MCF 10A (cell line): ENCODE data around the gene CAMSAP2. TPM values are rescaled to one million over a fixed set of nuclear protein-coding genes. Genes with fewer than 3 reads are reported as not detected.

ENCODE experiments used
- BruUV-seq: library from RNA; stranded (reverse); fragments of 400-500 nt; replicated peaks from 2 replicates; lab custom pipeline; 2021; lab: Mats Ljungman, UMichigan
- CTCF ChIA-PET: fragments of 300-600 bp; sonication (Branson Sonifier 250); formaldehyde crosslinking; extraction: SDS; loops from one replicate; lab custom pipeline; 2021; ENCODE audit warnings: antibody characterized with exemption, inconsistent platforms; lab: Yijun Ruan, JAX
- POLR2A ChIA-PET: fragments of 300-600, 350-650 bp; sonication (Branson Sonifier 250); formaldehyde crosslinking; extraction: SDS; loops from one replicate; lab custom pipeline; 2020; ENCODE audit warnings: antibody characterized with exemption, inconsistent platforms; lab: Yijun Ruan, JAX
- DNase-seq: peaks from one replicate; pipeline ENCODE4 v3.0.0-alpha.2; 2018; ENCODE audit not compliant: unreplicated experiment
- H3K27ac Mint-ChIP-seq: one replicate; pipeline ENCODE4 v1.8.0; 2022; ENCODE audit warnings: mild to moderate bottlenecking, low read depth, mixed read lengths; ENCODE audit not compliant: unreplicated experiment
- H3K27me3 Mint-ChIP-seq: one replicate; pipeline ENCODE4 v1.8.0; 2022; ENCODE audit warnings: mixed read lengths; ENCODE audit not compliant: insufficient read depth, unreplicated experiment
- H3K36me3 Mint-ChIP-seq: one replicate; pipeline ENCODE4 v1.8.0; 2022; ENCODE audit warnings: mild to moderate bottlenecking, moderate library complexity, mixed read lengths; ENCODE audit not compliant: insufficient read depth, unreplicated experiment
- H3K4me1 Mint-ChIP-seq: one replicate; pipeline ENCODE4 v1.8.0; 2022; ENCODE audit warnings: mixed read lengths; ENCODE audit not compliant: insufficient read depth, unreplicated experiment
- H3K4me3 Mint-ChIP-seq: one replicate; pipeline ENCODE4 v1.8.0; 2022; ENCODE audit warnings: mild to moderate bottlenecking, moderate library complexity, mixed read lengths; ENCODE audit not compliant: unreplicated experiment
- H3K9me3 Mint-ChIP-seq: one replicate; pipeline ENCODE4 v1.8.0; 2022; ENCODE audit warnings: mixed read lengths; ENCODE audit not compliant: unreplicated experiment
- CTCF ChIP-seq: fragments of 200-600 bp; IDR thresholded peaks from one replicate; pipeline ENCODE4 v1.8.0; 2022; ENCODE audit warnings: antibody characterized with exemption, mild to moderate bottlenecking; ENCODE audit not compliant: unreplicated experiment
- intact Hi-C: fragments of 100-400 bp; cut with micrococcal nuclease; formaldehyde crosslinking; loops from 2 replicates; pipeline ENCODE4 v1.14.1; 2022
- total RNA-seq: library from RNA; stranded (reverse); gene quantifications from 2 replicates; pipeline ENCODE4 v1.2.3, GENCODE V29; 2022

The CAMSAP2 gene
- total RNA-seq, 1 experiment from 2014 or later: 209 TPM

GRCh38 chr1:200707116-200707515 is 31.6 kb upstream of the CAMSAP2 start:
- intact Hi-C loops: no loop called here
- ChIA-PET CTCF (interaction anchor here (0.7 kb wide), 1 partner anchor 37 kb away, joined by 3 read pairs; the partner anchor contains the start of gene DDX59), POLR2A (interaction anchor here (0.6 to 0.9 kb wide), 2 partner anchors 24 to 37 kb away, joined by 3 to 4 read pairs; partner anchors contain the start of gene DDX59)
- Mint-ChIP-seq H3K27me3 (no peaks in the 10 kb centered on the region), H3K4me3 (no peak overlapping the region), H3K4me1 (peaks cover 5% of the 10 kb centered on the region), H3K36me3 (no peaks in the 10 kb centered on the region), H3K27ac (no peak overlapping the region), H3K9me3 (no peaks in the 10 kb centered on the region)
- BruUV-seq: no TSS peak
- no peak for DNase-seq
- no peak for TF ChIP-seq CTCF

GRCh38 chr1:200708161-200708560 is 30.5 kb upstream of the CAMSAP2 start:
- H3K27ac Mint-ChIP-seq: no peak overlapping the region
- H3K9me3 Mint-ChIP-seq: no peaks in the 10 kb centered on the region
- no peak for TF ChIP-seq CTCF
- H3K4me1 Mint-ChIP-seq: peaks cover 5% of the 10 kb centered on the region
- intact Hi-C loops: no loop called here
- H3K27me3 Mint-ChIP-seq: no peaks in the 10 kb centered on the region
- H3K4me3 Mint-ChIP-seq: no peak overlapping the region
- DNase-seq: no peak
- ChIA-PET POLR2A (interaction anchor here (0.6 to 1.4 kb wide), 3 partner anchors 24 to 38 kb away, joined by 3 to 5 read pairs (median 3); partner anchors contain the start of gene DDX59), CTCF (no interaction called here)
- H3K36me3 Mint-ChIP-seq: no peaks in the 10 kb centered on the region
- no TSS peak for BruUV-seq

- intact Hi-C loops: no loop called here
- no peak overlapping the region for H3K27ac Mint-ChIP-seq
- H3K36me3 Mint-ChIP-seq: no peaks in the 10 kb centered on the region
- no peak for DNase-seq
- ChIA-PET POLR2A (interaction anchor here (0.6 to 1.4 kb wide), 5 partner anchors 22 to 120 kb away, joined by 3 to 5 read pairs (median 3); partner anchors contain the start of gene DDX59), CTCF (interaction anchor here (1.0 to 1.4 kb wide), 2 partner anchors 10 to 87 kb away, joined by 3 read pairs; no protein-coding TSS in a partner anchor)
- no TSS peak for BruUV-seq
- no peak overlapping the region for H3K4me3 Mint-ChIP-seq
- peaks cover 5% of the 10 kb centered on the region for H3K4me1 Mint-ChIP-seq
- no peak for TF ChIP-seq CTCF
- H3K27me3 Mint-ChIP-seq: no peaks in the 10 kb centered on the region
- H3K9me3 Mint-ChIP-seq: peaks cover 4% of the 10 kb centered on the region
These were observed 29.9 kb upstream of the CAMSAP2 start for GRCh38 chr1:200708769-200709168.

GRCh38 chr1:200710166-200710565 is 28.5 kb upstream of the CAMSAP2 start:
- no peak overlapping the region for H3K27ac Mint-ChIP-seq
- no peak for DNase-seq
- ChIA-PET CTCF (interaction anchor here (0.6 kb wide), 1 partner anchor 652 kb away, joined by 3 read pairs; no protein-coding TSS in a partner anchor), POLR2A (interaction anchor here (0.7 to 2.3 kb wide), 3 partner anchors 10 to 18 kb away, joined by 3 to 5 read pairs (median 4); no protein-coding TSS in a partner anchor)
- no peak for TF ChIP-seq CTCF
- intact Hi-C loops: no loop called here
- BruUV-seq: no TSS peak
- H3K27me3 Mint-ChIP-seq: no peaks in the 10 kb centered on the region
- H3K36me3 Mint-ChIP-seq: no peaks in the 10 kb centered on the region
- H3K4me1 Mint-ChIP-seq: peaks cover 5% of the 10 kb centered on the region
- no peak overlapping the region for H3K4me3 Mint-ChIP-seq
- peaks cover 7% of the 10 kb centered on the region for H3K9me3 Mint-ChIP-seq
